Vagina (tissue), 2 donors: Measurements from ENCODE around the gene CALU. TPM values are rescaled to one million over a fixed set of nuclear protein-coding genes. Genes with fewer than 3 reads are reported as not detected.

ENCODE experiments used
- DNase-seq, 2 donors: peaks; one replicate each; pipeline ENCODE4 v3.0.0-alpha.2; 2017; ENCODE audit errors: extremely low spot score in 2 of 2
- H3K27ac ChIP-seq: fragments of 200-600 bp; sonication (generic); one replicate; pipeline ENCODE4 v1.5.1; 2019
- H3K27me3 ChIP-seq: fragments of 200-600 bp; sonication (generic); one replicate; pipeline ENCODE4 v1.5.1; 2019
- H3K36me3 ChIP-seq, 2 donors: fragments of 200-600 bp; sonication (generic); one replicate each; pipeline ENCODE4 v1.5.1; 2017 to 2019
- H3K4me1 ChIP-seq: fragments of 200-600 bp; sonication (generic); one replicate; pipeline ENCODE4 v1.5.1; 2019
- H3K4me3 ChIP-seq, 2 donors: fragments of 200-600 bp; sonication (generic); 1 replicate in 1 of 2; 2 replicates in 1 of 2; pipeline ENCODE4 v1.5.1; 2016 to 2019
- H3K9me3 ChIP-seq: fragments of 200-600 bp; sonication (generic); one replicate; pipeline ENCODE4 v1.5.1; 2019
- CTCF ChIP-seq, 3 experiments: fragments of 450-650 bp in 2 of 3; fragments of 200-600 bp in 1 of 3; sonication (generic) in 1 of 3; IDR thresholded peaks; one replicate each; pipeline ENCODE4 v1.5.1; 2017 to 2019; ENCODE audit warnings: antibody characterized with exemption in 3 of 3, mild to moderate bottlenecking in 2 of 3, moderate library complexity in 2 of 3
- POLR2A ChIP-seq, 2 donors: fragments of 450-650 bp; IDR thresholded peaks; one replicate each; pipeline ENCODE4 v1.6.1; 2017; ENCODE audit warnings: antibody characterized with exemption in 2 of 2, mild to moderate bottlenecking in 2 of 2, moderate library complexity in 2 of 2
- POLR2AphosphoS5 ChIP-seq, 2 donors: sonication (generic); formaldehyde crosslinking; IDR thresholded peaks; one replicate each; pipeline ENCODE4 v1.9.0; 2017; ENCODE audit warnings: antibody characterized with exemption in 2 of 2, mild to moderate bottlenecking in 2 of 2, low read depth in 1 of 2; ENCODE audit not compliant: insufficient read depth in 1 of 2
- intact Hi-C: fragments of 100-400 bp; cut with DNase I; formaldehyde crosslinking; loops from one replicate; pipeline ENCODE4 v1.15.1; 2023
- total RNA-seq: library from RNA; depleted of rRNA; stranded (reverse); fragments of >200 nt; gene quantifications from one replicate; pipeline ENCODE4 v1.2.3, GENCODE V29; 2016

The CALU gene
- total RNA-seq, 1 donor from 2014 or later = 65.3 TPM

GRCh38 chr7:128785738-128786137, 46.6 kb downstream of the CALU start:
- no peaks in the 10 kb centered on the region for H3K9me3 ChIP-seq
- intact Hi-C loops = no loop called here
- H3K27ac ChIP-seq = no peak overlapping the region
- no peak for TF ChIP-seq POLR2AphosphoS5 (IDR thresholded peaks at IDR 0.05; ENCODE audit: insufficient read depth in 1 of 2, low read depth in 1 of 2)
- H3K36me3 ChIP-seq = no peaks in the 10 kb centered on the region
- H3K4me3 ChIP-seq = no peak overlapping the region
- DNase-seq = no peak
- H3K27me3 ChIP-seq = no peaks in the 10 kb centered on the region
- peaks cover 13% of the 10 kb centered on the region for H3K4me1 ChIP-seq

DNA sequence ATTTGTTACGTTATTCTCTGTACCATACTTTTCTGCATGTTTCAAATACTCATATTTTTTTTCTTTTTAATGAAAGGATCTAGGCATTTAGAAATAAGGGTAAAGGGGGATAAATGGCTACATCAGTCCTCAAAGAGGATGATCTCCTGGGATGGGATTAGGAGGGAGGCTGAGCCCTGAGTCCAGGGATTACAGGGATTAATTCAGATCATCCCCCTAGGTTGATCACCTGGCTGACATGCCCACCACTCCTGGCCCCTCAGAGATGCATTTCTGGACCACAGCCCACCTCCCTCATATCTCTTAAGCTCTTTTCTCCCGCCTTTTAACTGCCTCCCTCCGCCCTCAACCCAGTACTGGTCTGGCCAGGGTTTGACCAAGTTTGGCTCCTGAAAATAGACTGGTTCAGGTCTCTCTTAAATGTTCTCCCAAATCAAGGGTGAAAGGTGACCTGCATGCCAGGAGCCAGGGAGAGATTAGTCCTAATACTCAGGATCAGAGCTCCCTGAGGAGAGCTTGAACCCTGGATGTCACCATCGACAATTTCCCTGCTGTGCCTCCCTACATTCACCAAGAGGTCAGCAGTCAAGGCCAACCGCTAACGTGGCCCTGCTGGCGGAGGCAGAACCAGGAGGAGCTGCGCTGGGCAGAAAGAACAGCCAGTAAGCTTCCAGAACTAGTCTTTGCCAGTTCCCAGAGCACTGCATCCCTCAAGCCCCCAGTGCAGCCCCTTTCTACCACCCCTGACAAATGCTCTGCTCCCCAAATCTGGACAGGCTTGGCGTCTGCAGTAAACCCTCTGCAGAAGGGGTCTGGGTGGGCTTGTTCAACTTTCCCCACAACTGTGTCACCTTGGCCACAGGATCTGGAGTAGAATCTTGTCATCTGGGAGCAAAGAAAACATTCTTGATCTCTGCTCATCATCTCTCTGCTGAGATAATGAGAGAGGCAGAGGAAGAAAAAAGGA, 49.6 kb downstream of the CALU start:
- intact Hi-C loops = no loop called here
- Histone ChIP-seq H3K27ac (no peak overlapping the region), H3K4me3 (no peak overlapping the region), H3K36me3 (no peaks in the 10 kb centered on the region), H3K27me3 (no peaks in the 10 kb centered on the region), H3K4me1 (peaks cover 29% of the 10 kb centered on the region), H3K9me3 (no peaks in the 10 kb centered on the region)
- peak in 1 of 2 donors; percentile 88 for DNase-seq
- no peak for TF ChIP-seq POLR2A (IDR thresholded peaks at IDR 0.05)
- TF ChIP-seq CTCF (IDR thresholded peaks at IDR 0.05) = no peak
- TF ChIP-seq POLR2AphosphoS5 (IDR thresholded peaks at IDR 0.05; ENCODE audit: insufficient read depth in 1 of 2, low read depth in 1 of 2) = no peak

DNA sequence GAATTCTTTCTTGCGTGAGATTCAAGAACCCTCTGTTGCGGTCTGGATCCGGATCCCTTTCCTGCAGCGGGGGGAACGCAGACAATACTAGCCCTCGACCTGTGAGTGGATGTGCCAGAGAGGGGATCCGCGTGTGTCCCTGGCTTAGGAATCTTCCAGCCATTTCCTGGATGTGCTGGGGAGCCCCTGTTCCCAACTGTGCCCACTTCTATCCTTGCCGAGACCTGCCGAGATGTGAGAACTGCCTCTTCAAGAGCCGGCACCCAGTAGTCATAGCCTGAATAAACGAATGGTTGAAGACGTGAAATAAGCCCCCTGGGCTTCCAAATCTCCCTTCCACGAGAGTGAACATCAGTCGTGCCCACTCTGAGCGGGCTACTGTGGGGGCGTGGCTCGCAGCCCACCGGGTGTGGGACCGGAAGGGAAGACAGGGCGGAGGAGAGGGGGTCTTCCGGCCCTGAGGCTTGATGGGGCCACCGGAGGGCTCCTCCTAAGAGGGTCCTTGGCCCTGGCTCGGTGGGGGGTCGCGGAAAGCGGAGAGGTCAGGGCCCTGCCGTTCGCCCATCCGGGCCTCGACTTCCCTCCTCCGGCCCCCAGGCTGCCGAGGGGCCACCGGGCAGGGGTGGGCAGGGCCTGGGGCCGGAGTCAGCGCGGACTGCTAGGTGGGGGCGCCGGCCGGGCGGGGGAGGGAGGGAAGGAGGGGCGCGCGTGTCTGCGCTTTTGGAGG, 51.3 kb downstream of the CALU start:
- Histone ChIP-seq H3K4me1 (peaks cover 29% of the 10 kb centered on the region), H3K36me3 (no peaks in the 10 kb centered on the region), H3K27me3 (no peaks in the 10 kb centered on the region), H3K4me3 (peak overlapping the region; percentile 65 to 71), H3K27ac (peak overlapping the region; percentile 79), H3K9me3 (no peaks in the 10 kb centered on the region)
- DNase-seq = no peak
- TF ChIP-seq POLR2A (IDR thresholded peaks at IDR 0.05) (no peak), CTCF (IDR thresholded peaks at IDR 0.05) (no peak), POLR2AphosphoS5 (IDR thresholded peaks at IDR 0.05; ENCODE audit: insufficient read depth in 1 of 2, low read depth in 1 of 2) (no peak)
- intact Hi-C loops = no loop called here

GRCh38 chr7:128791121-128791971, 52.2 kb downstream of the CALU start, which contains the start of gene CCDC136:
Gene CCDC136, plus strand, starts transcription at chr7:128791968. Its CDS starts 444 bp downstream, at chr7:128792412.
- H3K36me3 ChIP-seq = no peaks in the 10 kb centered on the region
- peak within 1 kb of the TSS; percentile 65 to 71 for H3K4me3 ChIP-seq
- H3K27me3 ChIP-seq = no peaks in the 10 kb centered on the region
- H3K4me1 ChIP-seq = peaks cover 29% of the 10 kb centered on the region
- no peak for DNase-seq
- H3K27ac ChIP-seq = peak within 1 kb of the TSS; percentile 79
- TF ChIP-seq POLR2AphosphoS5 (IDR thresholded peaks at IDR 0.05; ENCODE audit: insufficient read depth in 1 of 2, low read depth in 1 of 2) (peak in 1 of 2 donors; percentile 45), POLR2A (IDR thresholded peaks at IDR 0.05) (no peak)
- H3K9me3 ChIP-seq = no peaks in the 10 kb centered on the region
- intact Hi-C loops = no loop called here

GRCh38 chr7:128791972-128792327, 52.8 kb downstream of the CALU start:
- Histone ChIP-seq H3K27me3 (no peaks in the 10 kb centered on the region), H3K9me3 (no peaks in the 10 kb centered on the region), H3K4me1 (peaks cover 29% of the 10 kb centered on the region), H3K4me3 (peak overlapping the region; percentile 65 to 71), H3K36me3 (no peaks in the 10 kb centered on the region), H3K27ac (peak overlapping the region; percentile 79)
- TF ChIP-seq CTCF (IDR thresholded peaks at IDR 0.05) (no peak), POLR2AphosphoS5 (IDR thresholded peaks at IDR 0.05; ENCODE audit: insufficient read depth in 1 of 2, low read depth in 1 of 2) (no peak), POLR2A (IDR thresholded peaks at IDR 0.05) (no peak)
- intact Hi-C loops = no loop called here
- no peak for DNase-seq
